ENCODE measurements around the gene KRT7. TPM values are rescaled to one million over a fixed set of nuclear protein-coding genes. Genes with fewer than 3 reads are reported as not detected.

The KRT7 gene
- total and polyA plus RNA-seq, 9 of the 15 experiments (the other 6 are each of a cell fraction or from before 2014, with no cell fraction given), result 1.4 TPM; not detected in 8

GRCh38 chr12:52261208-52261484 is 28.1 kb downstream of the KRT7 start (continued):
- TF ChIP-seq, protein P1, sequence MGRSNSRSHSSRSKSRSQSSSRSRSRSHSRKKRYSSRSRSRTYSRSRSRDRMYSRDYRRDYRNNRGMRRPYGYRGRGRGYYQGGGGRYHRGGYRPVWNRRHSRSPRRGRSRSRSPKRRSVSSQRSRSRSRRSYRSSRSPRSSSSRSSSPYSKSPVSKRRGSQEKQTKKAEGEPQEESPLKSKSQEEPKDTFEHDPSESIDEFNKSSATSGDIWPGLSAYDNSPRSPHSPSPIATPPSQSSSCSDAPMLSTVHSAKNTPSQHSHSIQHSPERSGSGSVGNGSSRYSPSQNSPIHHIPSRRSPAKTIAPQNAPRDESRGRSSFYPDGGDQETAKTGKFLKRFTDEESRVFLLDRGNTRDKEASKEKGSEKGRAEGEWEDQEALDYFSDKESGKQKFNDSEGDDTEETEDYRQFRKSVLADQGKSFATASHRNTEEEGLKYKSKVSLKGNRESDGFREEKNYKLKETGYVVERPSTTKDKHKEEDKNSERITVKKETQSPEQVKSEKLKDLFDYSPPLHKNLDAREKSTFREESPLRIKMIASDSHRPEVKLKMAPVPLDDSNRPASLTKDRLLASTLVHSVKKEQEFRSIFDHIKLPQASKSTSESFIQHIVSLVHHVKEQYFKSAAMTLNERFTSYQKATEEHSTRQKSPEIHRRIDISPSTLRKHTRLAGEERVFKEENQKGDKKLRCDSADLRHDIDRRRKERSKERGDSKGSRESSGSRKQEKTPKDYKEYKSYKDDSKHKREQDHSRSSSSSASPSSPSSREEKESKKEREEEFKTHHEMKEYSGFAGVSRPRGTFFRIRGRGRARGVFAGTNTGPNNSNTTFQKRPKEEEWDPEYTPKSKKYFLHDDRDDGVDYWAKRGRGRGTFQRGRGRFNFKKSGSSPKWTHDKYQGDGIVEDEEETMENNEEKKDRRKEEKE (IDR thresholded peaks at IDR 0.05; ENCODE audit: borderline replicate concordance in 1 of 2, control insufficient read depth in 1 of 2, low read depth in 2 of 2, low read length in 1 of 2), result no peak
- TF ChIP-seq LEF1 (IDR thresholded peaks at IDR 0.05) (no peak), SIN3B (IDR thresholded peaks at IDR 0.05; ENCODE audit: low read depth) (no peak), NR1H2 (CRISPR knock-in tag; IDR thresholded peaks at IDR 0.05) (no peak), WHSC1 (IDR thresholded peaks at IDR 0.05; ENCODE audit: low read length) (no peak)
- TF ChIP-seq, protein P2, sequence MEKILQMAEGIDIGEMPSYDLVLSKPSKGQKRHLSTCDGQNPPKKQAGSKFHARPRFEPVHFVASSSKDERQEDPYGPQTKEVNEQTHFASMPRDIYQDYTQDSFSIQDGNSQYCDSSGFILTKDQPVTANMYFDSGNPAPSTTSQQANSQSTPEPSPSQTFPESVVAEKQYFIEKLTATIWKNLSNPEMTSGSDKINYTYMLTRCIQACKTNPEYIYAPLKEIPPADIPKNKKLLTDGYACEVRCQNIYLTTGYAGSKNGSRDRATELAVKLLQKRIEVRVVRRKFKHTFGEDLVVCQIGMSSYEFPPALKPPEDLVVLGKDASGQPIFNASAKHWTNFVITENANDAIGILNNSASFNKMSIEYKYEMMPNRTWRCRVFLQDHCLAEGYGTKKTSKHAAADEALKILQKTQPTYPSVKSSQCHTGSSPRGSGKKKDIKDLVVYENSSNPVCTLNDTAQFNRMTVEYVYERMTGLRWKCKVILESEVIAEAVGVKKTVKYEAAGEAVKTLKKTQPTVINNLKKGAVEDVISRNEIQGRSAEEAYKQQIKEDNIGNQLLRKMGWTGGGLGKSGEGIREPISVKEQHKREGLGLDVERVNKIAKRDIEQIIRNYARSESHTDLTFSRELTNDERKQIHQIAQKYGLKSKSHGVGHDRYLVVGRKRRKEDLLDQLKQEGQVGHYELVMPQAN (IDR thresholded peaks at IDR 0.05; ENCODE audit: borderline replicate concordance), result no peak

DNA sequence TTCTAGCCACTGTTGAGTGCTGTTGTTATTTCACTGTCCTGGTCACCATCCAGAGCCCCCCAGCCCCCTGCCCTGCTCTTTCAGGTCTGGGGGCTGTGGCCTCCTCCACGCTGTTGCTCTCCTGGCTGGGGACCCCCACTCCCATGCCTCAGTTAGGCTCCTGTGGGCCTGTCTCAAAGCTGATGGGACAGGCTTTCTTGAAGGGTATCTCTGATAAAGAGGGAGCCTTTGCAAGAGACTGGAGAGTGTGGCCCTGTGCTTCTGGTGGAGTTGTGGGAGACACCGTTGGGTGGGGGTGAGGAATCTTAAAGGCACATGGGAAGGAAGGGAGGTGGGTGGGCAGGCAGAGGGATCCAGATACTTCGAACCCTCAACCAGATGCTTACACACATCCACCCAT is 29.2 kb downstream of the KRT7 start:
- Histone ChIP-seq H3K4me3 (no peak overlapping the region), H3K27ac (ENCODE audit: extremely low read depth, low read depth, low read length) (no peak overlapping the region), H3K79me2 (ENCODE audit: control insufficient read depth, insufficient read depth, low read length) (no peaks in the 10 kb centered on the region), H3K9me3 (replicated peaks; ENCODE audit: control insufficient read depth, insufficient read depth, low read depth, low read length) (no peaks in the 10 kb centered on the region), H3K27me3 (ENCODE audit: control insufficient read depth in 2 of 2, insufficient read depth in 2 of 2, low read length in 2 of 2) (peaks cover 12 to 43% of the 10 kb centered on the region in 2 experiments), H3K36me3 (ENCODE audit: control insufficient read depth, insufficient read depth, low read length) (no peaks in the 10 kb centered on the region), H3K4me1 (replicated peaks in 1 of 2; ENCODE audit: control insufficient read depth in 2 of 2, insufficient read depth in 2 of 2, low read length in 2 of 2) (peaks cover 0 to 5% of the 10 kb centered on the region in 2 experiments; a peak in 1 of 5 replicates), H3K9ac (ENCODE audit: insufficient read depth in 1 of 2, low read depth in 2 of 2, low read length in 2 of 2) (no peak overlapping the region), H4K20me1 (replicated peaks; ENCODE audit: control insufficient read depth, insufficient read depth, low read length) (no peaks in the 10 kb centered on the region), H3K4me2 (ENCODE audit: insufficient read depth, low read length) (no peak overlapping the region), H3K9me1 (ENCODE audit: control insufficient read depth, insufficient read depth, low read length) (no peaks in the 10 kb centered on the region), H2AFZ (ENCODE audit: low read depth, low read length) (no peak overlapping the region)
- 0% methylated on average over 3 of the region's 3 CpGs for WGBS (ENCODE audit: insufficient coverage, low coverage, missing lambda C conversion rate)
- no peak for DNase-seq (ENCODE audit: extremely low read depth in 1 of 4, low spot score in 3 of 4)
- POLR2A ChIA-PET, result no interaction called here
- in situ Hi-C loops (cut with MboI) (no loop called here), intact Hi-C loops (cut with micrococcal nuclease) (no loop called here)
- CTCF ChIA-PET (ENCODE audit: low intra/inter-chr PET ratio), result no interaction called here
- no TSS peak for BruUV-seq (replicated peaks)
- FAIRE-seq, result no peak
- no peak for ATAC-seq
- no peak for TF ChIP-seq IRF1 (CRISPR knock-in tag; IDR thresholded peaks at IDR 0.05; ENCODE audit: borderline replicate concordance)
- no peak for TF ChIP-seq ZEB2 (IDR thresholded peaks at IDR 0.05)
- TF ChIP-seq FOSL1 (tag; conservative IDR thresholded peaks at IDR 0.05), result no peak
- no peak for TF ChIP-seq MBD1 (CRISPR knock-in tag; IDR thresholded peaks at IDR 0.05)
- TF ChIP-seq CBX3 (IDR thresholded peaks at IDR 0.05; ENCODE audit: borderline replicate concordance in 1 of 2, low read length in 2 of 2), result no peak
- no peak for TF ChIP-seq GTF2A2 (tag; IDR thresholded peaks at IDR 0.05)
- no peak for TF ChIP-seq HES1 (IDR thresholded peaks at IDR 0.05; ENCODE audit: low read depth)
- TF ChIP-seq BRCA1 (IDR thresholded peaks at IDR 0.05), result no peak
- TF ChIP-seq BRCA1 (CRISPR knock-in tag; IDR thresholded peaks at IDR 0.05), result no peak

Measured in K562 (cell line).